Coronary artery (tissue), 2 donors: ENCODE results near the gene NXPH3.

Source experiments
- DNase-seq: peaks from one replicate; pipeline ENCODE4 v3.0.0-alpha.2; 2017; ENCODE audit warnings: low spot score
- H3K27ac ChIP-seq, 2 donors: fragments of 200-600 bp; sonication (generic); one replicate each; pipeline ENCODE4 v1.5.1; 2016 to 2019
- H3K4me3 ChIP-seq: fragments of 200-600 bp; sonication (generic); 2 replicates; pipeline ENCODE4 v1.5.1; 2016; ENCODE audit warnings: mild to moderate bottlenecking, moderate library complexity
- TF ChIP-seq, protein P1 (sequence below): fragments of 200-600 bp; sonication (generic); IDR thresholded peaks from one replicate; pipeline ENCODE4 v1.5.1; 2019; ENCODE audit warnings: antibody characterized with exemption

Gene NXPH3

DNA sequence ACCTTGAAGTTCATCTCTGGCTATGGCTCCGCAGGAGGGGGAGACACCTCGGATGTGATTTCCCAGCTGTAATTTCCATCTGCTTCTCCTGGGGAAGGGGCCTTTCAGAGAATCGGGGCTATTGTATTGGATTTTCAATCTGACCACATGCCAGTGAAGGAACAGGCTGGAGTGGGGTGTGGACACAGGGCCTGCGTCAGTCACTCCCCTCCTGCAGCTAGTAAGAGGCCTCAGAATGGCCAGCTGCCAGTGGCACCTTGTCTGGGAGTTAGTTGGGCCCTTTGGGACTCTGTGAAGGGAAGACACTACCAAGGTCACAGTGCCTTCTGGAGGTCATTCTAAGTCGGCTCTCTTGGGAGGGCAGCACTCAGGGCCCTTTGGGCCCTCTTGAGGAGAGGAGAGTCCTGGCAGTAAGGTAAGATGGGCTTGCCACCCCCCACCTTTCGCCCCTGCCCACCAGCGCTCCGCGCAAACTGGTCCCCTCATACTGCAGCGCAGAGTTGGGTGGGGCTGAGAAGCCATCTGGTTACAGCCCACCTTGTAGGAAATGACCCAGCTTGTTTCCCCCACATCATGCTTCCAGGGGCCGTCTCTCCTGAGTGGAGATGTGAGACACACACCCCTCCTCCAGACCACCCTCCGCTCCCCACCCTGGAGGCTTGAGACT lies 5.4 kb downstream of the NXPH3 start:
- Histone ChIP-seq H3K4me3 (no peak overlapping the region), H3K27ac (peak overlapping the region in 1 of 2 donors; percentile 73)
- TF ChIP-seq, protein P1, sequence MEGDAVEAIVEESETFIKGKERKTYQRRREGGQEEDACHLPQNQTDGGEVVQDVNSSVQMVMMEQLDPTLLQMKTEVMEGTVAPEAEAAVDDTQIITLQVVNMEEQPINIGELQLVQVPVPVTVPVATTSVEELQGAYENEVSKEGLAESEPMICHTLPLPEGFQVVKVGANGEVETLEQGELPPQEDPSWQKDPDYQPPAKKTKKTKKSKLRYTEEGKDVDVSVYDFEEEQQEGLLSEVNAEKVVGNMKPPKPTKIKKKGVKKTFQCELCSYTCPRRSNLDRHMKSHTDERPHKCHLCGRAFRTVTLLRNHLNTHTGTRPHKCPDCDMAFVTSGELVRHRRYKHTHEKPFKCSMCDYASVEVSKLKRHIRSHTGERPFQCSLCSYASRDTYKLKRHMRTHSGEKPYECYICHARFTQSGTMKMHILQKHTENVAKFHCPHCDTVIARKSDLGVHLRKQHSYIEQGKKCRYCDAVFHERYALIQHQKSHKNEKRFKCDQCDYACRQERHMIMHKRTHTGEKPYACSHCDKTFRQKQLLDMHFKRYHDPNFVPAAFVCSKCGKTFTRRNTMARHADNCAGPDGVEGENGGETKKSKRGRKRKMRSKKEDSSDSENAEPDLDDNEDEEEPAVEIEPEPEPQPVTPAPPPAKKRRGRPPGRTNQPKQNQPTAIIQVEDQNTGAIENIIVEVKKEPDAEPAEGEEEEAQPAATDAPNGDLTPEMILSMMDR = no peak
- no peak for DNase-seq

GRCh38 chr17:49581648-49581998 lies 6.0 kb downstream of the NXPH3 start:
- no peak for DNase-seq
- no peak overlapping the region for H3K4me3 ChIP-seq
- TF ChIP-seq, protein P1 = no peak
- H3K27ac ChIP-seq = peak overlapping the region in 1 of 2 donors; percentile 73

- H3K4me3 ChIP-seq = no peak overlapping the region
- H3K27ac ChIP-seq = peak overlapping the region in 1 of 2 donors; percentile 73
- TF ChIP-seq, protein P1 = no peak
- no peak for DNase-seq
Observed at GRCh38 chr17:49582055-49582722, 6.5 kb downstream of the NXPH3 start.

DNA sequence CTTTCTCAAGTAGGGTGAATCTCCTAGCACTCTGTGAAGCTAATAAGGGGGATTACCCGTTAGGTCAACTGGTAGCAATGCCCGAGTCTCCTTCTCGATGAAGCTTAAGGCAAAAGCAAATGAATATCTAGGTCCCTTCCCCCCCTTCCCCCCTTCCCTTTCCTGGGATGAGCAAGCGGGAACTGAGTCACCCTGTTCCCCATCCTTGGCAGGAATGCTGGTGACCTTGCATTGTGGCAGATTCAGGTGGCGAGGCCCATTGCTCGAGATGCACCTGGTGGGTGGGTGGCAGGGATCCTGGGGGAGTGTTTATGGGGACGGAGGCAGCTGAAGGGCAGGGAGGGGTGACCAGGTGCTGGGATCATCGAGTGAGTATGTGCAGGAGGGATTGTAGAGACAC lies 7.1 kb downstream of the NXPH3 start:
- no peak for DNase-seq
- Histone ChIP-seq H3K4me3 (no peak overlapping the region), H3K27ac (peak overlapping the region in 1 of 2 donors; percentile 73)

GRCh38 chr17:49583226-49583625 lies 7.6 kb downstream of the NXPH3 start:
- no peak overlapping the region for H3K4me3 ChIP-seq
- DNase-seq = no peak
- TF ChIP-seq, protein P1 = no peak
- H3K27ac ChIP-seq = peak overlapping the region in 1 of 2 donors; percentile 73

More for the DNA sequence above, 7.1 kb downstream of the NXPH3 start:
- TF ChIP-seq, protein P1 = no peak

DNA sequence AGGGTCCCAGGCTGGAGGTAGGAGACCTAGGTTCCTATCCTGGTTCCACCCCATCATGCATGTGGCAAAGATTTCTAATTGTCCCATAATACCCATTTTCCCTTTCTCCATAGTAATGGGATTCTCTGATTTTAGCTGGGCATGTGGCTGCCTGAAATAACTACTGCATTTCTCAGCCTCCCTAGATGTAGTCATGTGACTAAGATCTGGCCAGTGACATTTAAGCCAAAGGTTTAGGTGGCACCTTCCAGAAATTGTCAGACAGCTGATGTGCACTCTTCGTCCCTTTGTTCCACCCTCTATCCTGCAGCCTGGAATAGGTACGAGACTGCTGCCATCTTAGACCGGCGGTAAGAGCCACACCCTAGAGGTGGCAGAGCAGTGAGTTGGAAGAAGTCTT lies 8.2 kb downstream of the NXPH3 start:
- H3K27ac ChIP-seq = peak overlapping the region in 1 of 2 donors; percentile 58
- TF ChIP-seq, protein P1 = no peak
- DNase-seq = no peak
- H3K4me3 ChIP-seq = no peak overlapping the region
